H9 (cell line): ENCODE measurements around the gene GRID2. TPM values are rescaled to one million over a fixed set of nuclear protein-coding genes. Genes with fewer than 3 reads are reported as not detected.

Experiments used
- DNase-seq: peaks from one replicate; pipeline ENCODE4 v3.0.0-alpha.2; 2017
- H2AFZ ChIP-seq: one replicate; pipeline ENCODE4 v1.6.1; 2013; ENCODE audit warnings: mild to moderate bottlenecking, low read length, control low read depth, moderate library complexity
- H2AK5ac ChIP-seq: 2 replicates; pipeline ENCODE4 v1.6.1; 2013; ENCODE audit warnings: low read length, control low read depth, mixed read lengths; ENCODE audit not compliant: insufficient read length
- H2BK120ac ChIP-seq: one replicate; pipeline ENCODE4 v1.6.1; 2013; ENCODE audit warnings: low read depth, mild to moderate bottlenecking, low read length, control low read depth, inconsistent platforms; ENCODE audit not compliant: poor library complexity, severe bottlenecking
- H2BK12ac ChIP-seq: 2 replicates; pipeline ENCODE4 v1.6.1; 2013; ENCODE audit warnings: low read length, control low read depth, mixed read lengths, low read depth; ENCODE audit not compliant: insufficient read length
- H2BK15ac ChIP-seq: 2 replicates; pipeline ENCODE4 v1.6.1; 2013; ENCODE audit warnings: low read depth, low read length, control low read depth
- H2BK20ac ChIP-seq: one replicate; pipeline ENCODE4 v1.6.1; 2013; ENCODE audit warnings: low read depth, mild to moderate bottlenecking, low read length, control low read depth, inconsistent platforms; ENCODE audit not compliant: poor library complexity, severe bottlenecking
- H2BK5ac ChIP-seq: 2 replicates; pipeline ENCODE4 v1.6.1; 2013; ENCODE audit warnings: low read length, control low read depth, mixed read lengths; ENCODE audit not compliant: insufficient read length
- H3K14ac ChIP-seq: 2 replicates; pipeline ENCODE4 v1.6.1; 2013; ENCODE audit warnings: low read length, control low read depth; ENCODE audit not compliant: insufficient read depth
- H3K18ac ChIP-seq: 2 replicates; pipeline ENCODE4 v1.6.1; 2013; ENCODE audit warnings: low read depth, mild to moderate bottlenecking, mixed read lengths, low read length, control low read depth; ENCODE audit not compliant: insufficient read length
- H3K23ac ChIP-seq: 2 replicates; pipeline ENCODE4 v1.6.1; 2013; ENCODE audit warnings: low read length, control low read depth, mixed read lengths, low read depth; ENCODE audit not compliant: insufficient read length
- H3K23me2 ChIP-seq: 2 replicates; pipeline ENCODE4 v1.6.1; 2013; ENCODE audit warnings: low read depth, mild to moderate bottlenecking, mixed read lengths, low read length, control low read depth; ENCODE audit not compliant: insufficient read length, poor library complexity, severe bottlenecking
- H3K27ac ChIP-seq: 2 replicates; pipeline ENCODE4 v1.5.1; 2013; ENCODE audit warnings: low read length, control low read depth, mixed read lengths, low read depth; ENCODE audit not compliant: insufficient read length
- H3K27me3 ChIP-seq: 2 replicates; pipeline ENCODE4 v1.6.1; 2013; ENCODE audit warnings: low read length, control low read depth, inconsistent platforms; ENCODE audit not compliant: insufficient read depth
- H3K4ac ChIP-seq: 2 replicates; pipeline ENCODE4 v1.6.1; 2013; ENCODE audit warnings: low read depth, mild to moderate bottlenecking, control low read depth, inconsistent platforms, low read length, moderate library complexity
- H3K4me1 ChIP-seq: 2 replicates; pipeline ENCODE4 v1.6.1; 2013; ENCODE audit warnings: low read length, control low read depth, inconsistent platforms; ENCODE audit not compliant: insufficient read depth
- H3K4me2 ChIP-seq: 2 replicates; pipeline ENCODE4 v1.6.1; 2013; ENCODE audit warnings: low read length, control low read depth, mixed read lengths; ENCODE audit not compliant: insufficient read length, insufficient read depth
- H3K56ac ChIP-seq: 2 replicates; pipeline ENCODE4 v1.6.1; 2013; ENCODE audit warnings: low read depth, mild to moderate bottlenecking, mixed read lengths, low read length, control low read depth; ENCODE audit not compliant: insufficient read length
- H3K79me1 ChIP-seq: 2 replicates; pipeline ENCODE4 v1.6.1; 2013; ENCODE audit warnings: low read depth, mild to moderate bottlenecking, moderate library complexity, low read length, control low read depth, inconsistent platforms; ENCODE audit not compliant: insufficient read depth, poor library complexity, severe bottlenecking
- H3K79me2 ChIP-seq: 2 replicates; pipeline ENCODE4 v1.6.1; 2013; ENCODE audit warnings: low read length, control low read depth, inconsistent platforms; ENCODE audit not compliant: insufficient read depth
- H3K9ac ChIP-seq: 2 replicates; pipeline ENCODE4 v1.6.1; 2013; ENCODE audit warnings: low read length, control low read depth, mixed read lengths; ENCODE audit not compliant: insufficient read length; ENCODE audit errors: extremely low read depth
- H3K9me3 ChIP-seq: one replicate; pipeline ENCODE4 v1.6.1; 2013; ENCODE audit warnings: low read depth, low read length, inconsistent platforms; ENCODE audit not compliant: control insufficient read depth
- H3T11ph ChIP-seq: one replicate; pipeline ENCODE4 v1.6.1; 2013; ENCODE audit warnings: mild to moderate bottlenecking, low read length, control low read depth, inconsistent platforms
- H4K20me1 ChIP-seq: one replicate; pipeline ENCODE4 v1.6.1; 2013; ENCODE audit not compliant: control insufficient read depth, insufficient read length, insufficient read depth
- H4K5ac ChIP-seq: 2 replicates; pipeline ENCODE4 v1.6.1; 2013; ENCODE audit warnings: low read depth, mild to moderate bottlenecking, mixed read lengths, low read length, control low read depth; ENCODE audit not compliant: insufficient read length
- H4K8ac ChIP-seq: replicated peaks from 2 replicates; pipeline ENCODE4 v1.6.1; 2013; ENCODE audit warnings: low read length, control low read depth, mixed read lengths, low read depth; ENCODE audit not compliant: insufficient read length
- H4K91ac ChIP-seq: 2 replicates; pipeline ENCODE4 v1.6.1; 2013; ENCODE audit warnings: low read depth, mild to moderate bottlenecking, moderate library complexity, mixed read lengths, low read length, control low read depth; ENCODE audit not compliant: insufficient read length
- H3K27ac Mint-ChIP-seq, 3 experiments: 2 replicates in 2 of 3; 3 replicates in 1 of 3; pipeline ENCODE4 v1.8.0; 2020 to 2021; ENCODE audit warnings: mixed read lengths in 3 of 3, mild to moderate bottlenecking in 1 of 3, moderate library complexity in 1 of 3
- H3K27me3 Mint-ChIP-seq: 2 replicates; pipeline ENCODE4 v1.8.0; 2021; ENCODE audit warnings: low read depth, mild to moderate bottlenecking, moderate library complexity, mixed read lengths
- H3K36me3 Mint-ChIP-seq, 3 experiments: 2 replicates in 2 of 3; 3 replicates in 1 of 3; pipeline ENCODE4 v1.8.0; 2020 to 2021; ENCODE audit warnings: low read depth in 3 of 3, mixed read lengths in 3 of 3; ENCODE audit not compliant: insufficient read depth in 1 of 3
- H3K4me1 Mint-ChIP-seq, 2 experiments: 2 replicates each; pipeline ENCODE4 v1.8.0; 2020; ENCODE audit warnings: mixed read lengths in 2 of 2
- H3K4me3 Mint-ChIP-seq, 2 experiments: 2 replicates in 1 of 2; 3 replicates in 1 of 2; pipeline ENCODE4 v1.8.0; 2020 to 2021; ENCODE audit warnings: mild to moderate bottlenecking in 2 of 2, mixed read lengths in 2 of 2, moderate library complexity in 1 of 2
- H3K9me3 Mint-ChIP-seq, 2 experiments: 2 replicates in 1 of 2; 3 replicates in 1 of 2; pipeline ENCODE4 v1.8.0; 2020; ENCODE audit warnings: mild to moderate bottlenecking in 2 of 2, mixed read lengths in 2 of 2, moderate library complexity in 1 of 2
- total RNA-seq: library from RNA; stranded (reverse); gene quantifications from 2 replicates; pipeline ENCODE4 v1.2.1, GENCODE V29; 2021
- TF ChIP-seq, protein P1 (sequence below): fragments of 200-600 bp; sonication (generic); conservative IDR thresholded peaks from 3 replicates; pipeline ENCODE4 v1.8.0; 2021; ENCODE audit warnings: antibody characterized with exemption, mild to moderate bottlenecking

GRID2 gene
- total RNA-seq, 1 experiment from 2014 or later: 21.8 TPM

DNA sequence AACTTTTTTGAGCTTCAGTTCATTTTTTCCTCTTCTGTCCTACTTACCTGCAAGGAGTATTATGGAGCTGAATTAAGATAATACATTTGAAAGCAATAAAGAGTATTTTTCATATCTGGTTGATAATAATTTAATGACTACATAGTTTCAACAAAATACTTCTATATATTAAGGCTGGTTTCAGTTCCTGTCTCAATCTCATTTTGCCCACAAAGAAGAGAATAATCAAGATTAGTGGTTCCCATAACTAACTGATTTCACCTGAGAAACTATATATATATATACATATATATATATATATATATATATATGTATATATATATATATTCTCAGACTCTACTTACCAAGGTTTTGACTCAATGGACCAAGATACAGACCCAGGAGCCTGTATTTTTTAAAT is 1437.1 kb downstream of the GRID2 start:
- Histone ChIP-seq H3K27ac (no peak overlapping the region), H4K20me1 (no peaks in the 10 kb centered on the region), H3T11ph (no peak overlapping the region), H3K4ac (no peak overlapping the region), H3K23me2 (no peaks in the 10 kb centered on the region), H3K9me3 (no peaks in the 10 kb centered on the region), H2BK5ac (no peak overlapping the region), H3K18ac (no peak overlapping the region), H2BK12ac (no peak overlapping the region), H3K56ac (no peak overlapping the region), H3K4me1 (no peaks in the 10 kb centered on the region), H2BK15ac (no peak overlapping the region), H3K23ac (no peak overlapping the region), H2BK120ac (no peak overlapping the region), H3K27me3 (no peaks in the 10 kb centered on the region), H4K91ac (no peak overlapping the region), H3K9ac (no peak overlapping the region), H4K5ac (no peak overlapping the region), H3K4me2 (no peak overlapping the region), H4K8ac (no peak overlapping the region), H2BK20ac (no peak overlapping the region), H3K14ac (no peak overlapping the region), H3K79me1 (no peaks in the 10 kb centered on the region), H2AFZ (no peak overlapping the region), H3K79me2 (no peaks in the 10 kb centered on the region), H2AK5ac (no peak overlapping the region)
- Mint-ChIP-seq H3K27me3 (no peaks in the 10 kb centered on the region), H3K27ac (no peak overlapping the region), H3K36me3 (no peaks in the 10 kb centered on the region; a peak in 1 of 7 replicates), H3K4me1 (peaks cover 6% of the 10 kb centered on the region in 2 experiments; a peak in 1 of 4 replicates), H3K9me3 (no peaks in the 10 kb centered on the region), H3K4me3 (no peak overlapping the region)
- TF ChIP-seq, protein P1, sequence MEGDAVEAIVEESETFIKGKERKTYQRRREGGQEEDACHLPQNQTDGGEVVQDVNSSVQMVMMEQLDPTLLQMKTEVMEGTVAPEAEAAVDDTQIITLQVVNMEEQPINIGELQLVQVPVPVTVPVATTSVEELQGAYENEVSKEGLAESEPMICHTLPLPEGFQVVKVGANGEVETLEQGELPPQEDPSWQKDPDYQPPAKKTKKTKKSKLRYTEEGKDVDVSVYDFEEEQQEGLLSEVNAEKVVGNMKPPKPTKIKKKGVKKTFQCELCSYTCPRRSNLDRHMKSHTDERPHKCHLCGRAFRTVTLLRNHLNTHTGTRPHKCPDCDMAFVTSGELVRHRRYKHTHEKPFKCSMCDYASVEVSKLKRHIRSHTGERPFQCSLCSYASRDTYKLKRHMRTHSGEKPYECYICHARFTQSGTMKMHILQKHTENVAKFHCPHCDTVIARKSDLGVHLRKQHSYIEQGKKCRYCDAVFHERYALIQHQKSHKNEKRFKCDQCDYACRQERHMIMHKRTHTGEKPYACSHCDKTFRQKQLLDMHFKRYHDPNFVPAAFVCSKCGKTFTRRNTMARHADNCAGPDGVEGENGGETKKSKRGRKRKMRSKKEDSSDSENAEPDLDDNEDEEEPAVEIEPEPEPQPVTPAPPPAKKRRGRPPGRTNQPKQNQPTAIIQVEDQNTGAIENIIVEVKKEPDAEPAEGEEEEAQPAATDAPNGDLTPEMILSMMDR: no peak
- no peak for DNase-seq
